Adrenal gland (tissue), 12 donors: ENCODE measurements around the gene SOWAHA. TPM values are rescaled to one million over a fixed set of nuclear protein-coding genes. Genes with fewer than 3 reads are reported as not detected.
A peak's percentile ranks its signal among the peaks of the same experiment; 100 is the strongest.

Experiments
- DNase-seq, 7 donors: peaks; one replicate each; pipeline ENCODE4 v3.0.0-alpha.2; 2019 to 2020
- H3K27ac ChIP-seq, 5 donors: fragments of 200-600 bp; sonication (generic) in 4 of 5; 1 replicate in 3 of 5; 2 replicates in 2 of 5; pipeline versions ENCODE4 v1.5.1 to v1.8.0; 2016 to 2020; ENCODE audit warnings: mild to moderate bottlenecking in 1 of 5
- H3K27me3 ChIP-seq: fragments of 200-600 bp; 2 replicates; pipeline ENCODE4 v1.8.0; 2021
- H3K36me3 ChIP-seq, 2 donors: fragments of 200-600 bp; replicated peaks in 1 of 2; 1 replicate in 1 of 2; 2 replicates in 1 of 2; pipeline versions ENCODE4 v1.5.1 to v1.8.0; 2018 to 2022
- H3K4me1 ChIP-seq, 2 donors: fragments of 200-600 bp; replicated peaks in 1 of 2; 1 replicate in 1 of 2; 2 replicates in 1 of 2; pipeline versions ENCODE4 v1.5.1 to v1.8.0; 2018 to 2021
- H3K4me3 ChIP-seq, 4 donors: fragments of 200-600 bp; sonication (generic) in 3 of 4; one replicate each; pipeline ENCODE4 v1.5.1; 2016 to 2018
- H3K9me3 ChIP-seq, 3 donors: fragments of 200-600 bp; sonication (generic) in 1 of 3; replicated peaks in 1 of 3; 1 replicate in 2 of 3; 2 replicates in 1 of 3; pipeline versions ENCODE4 v1.5.1 to v1.8.0; 2016 to 2021
- CTCF ChIP-seq, 6 experiments: fragments of 450-650 bp in 4 of 6; fragments of 200-600 bp in 2 of 6; sonication (generic) in 1 of 6; IDR thresholded peaks; 1 replicate in 5 of 6; 2 replicates in 1 of 6; pipeline versions ENCODE4 v1.5.1 to v1.8.0; 2016 to 2021; ENCODE audit warnings: antibody characterized with exemption in 6 of 6, mild to moderate bottlenecking in 2 of 6, moderate library complexity in 1 of 6
- POLR2A ChIP-seq, 2 donors: fragments of 450-650 bp; IDR thresholded peaks; one replicate each; pipeline ENCODE4 v1.6.1; 2017; ENCODE audit warnings: antibody characterized with exemption in 2 of 2, mild to moderate bottlenecking in 2 of 2, moderate library complexity in 1 of 2
- whole genome bisulfite sequencing, 4 donors: extraction: QIAGEN DNeasy Blood & Tissue Kit in 2 of 4; methylation state at CpG; one replicate each; pipeline versions ENCODE4 v1.1.5 to v1.1.7; 2013 to 2017; 5-methylcytosine and 5-hydroxymethylcytosine counted together
- intact Hi-C, 2 donors: fragments of 100-400 bp; cut with DNase I; formaldehyde crosslinking; loops; one replicate each; pipeline versions ENCODE4 v1.14.1 to v1.15.0; 2022 to 2023
- polyA plus RNA-seq, 3 donors: library from polyadenylated mRNA; stranded (reverse); fragments of 200-250 nt in 2 of 3; fragments of 350-450 nt in 1 of 3; fragmentation: Illumina TruSeq in 1 of 3; extraction: RNeasy Lipid Tissue Mini Kit (QIAGEN cat#74804) in 1 of 3; gene quantifications; one replicate each; pipeline ENCODE4 v1.2.3, GENCODE V29; 2013 to 2014
- total RNA-seq, 9 donors: library from RNA; depleted of rRNA in 4 of 9; stranded (reverse); fragments of >200 nt in 4 of 9; fragments of 120-200 nt in 1 of 9; fragmentation: NEBNext Ultra II Directional in 1 of 9; extraction: Animal tissue kit (Norgen Biotek cat#: 25700) in 1 of 9; gene quantifications; one replicate each; pipeline versions ENCODE4 v1.1.0 to v1.2.4, GENCODE V29; 2013 to 2023
- donor health status: healthy with polysubstance abuse.
- donor health status: Bipolar disorder and iron deficiency.
- donor health status: DM: yes; HTN: yes; CAD: no.
- donor health status: DM: no; HTN: no; CAD: no.
- donor health status: DM: no; HTN: no; CAD: no.
- donor health status: DM: yes; HTN: yes; CAD: no.

The SOWAHA gene
- total and polyA plus RNA-seq, 12 donors = 0.06 to 1.8 (median 0.40) TPM; not detected in 3

- intact Hi-C loops = no loop called here
- DNase-seq = no peak
- Histone ChIP-seq H3K27me3 (no peaks in the 10 kb centered on the region), H3K36me3 (no peaks in the 10 kb centered on the region), H3K4me3 (no peak overlapping the region), H3K27ac (no peak overlapping the region), H3K4me1 (no peaks in the 10 kb centered on the region), H3K9me3 (no peaks in the 10 kb centered on the region)
- no peak for TF ChIP-seq POLR2A (IDR thresholded peaks at IDR 0.05)
- TF ChIP-seq CTCF (IDR thresholded peaks at IDR 0.05) = no peak
- 74 to 100% (median 84%) methylated on average over 2 of the region's 2 CpGs for WGBS, 4 donors
These were observed 24.8 kb downstream of the SOWAHA start for GRCh38 chr5:132837868-132838267.

- intact Hi-C loops = no loop called here
These were observed 25.6 kb downstream of the SOWAHA start for GRCh38 chr5:132838516-132839282.

GRCh38 chr5:132839426-132840301 is 26.6 kb downstream of the SOWAHA start:
- no peaks in the 10 kb centered on the region for H3K27me3 ChIP-seq
- no peaks in the 10 kb centered on the region for H3K36me3 ChIP-seq
- 80 to 84% (median 81%) methylated on average over 8 of the region's 8 CpGs for WGBS, 4 donors
- TF ChIP-seq POLR2A (IDR thresholded peaks at IDR 0.05) (no peak), CTCF (IDR thresholded peaks at IDR 0.05) (no peak)
- peak overlapping the region in 1 of 5 donors; percentile 12 for H3K27ac ChIP-seq
- intact Hi-C loops = no loop called here
- no peak for DNase-seq
- H3K4me1 ChIP-seq = no peaks in the 10 kb centered on the region
- H3K9me3 ChIP-seq = no peaks in the 10 kb centered on the region
- no peak overlapping the region for H3K4me3 ChIP-seq

More at GRCh38 chr5:132838516-132839282, 25.6 kb downstream of the SOWAHA start:
- Histone ChIP-seq H3K27ac (no peak overlapping the region), H3K27me3 (no peaks in the 10 kb centered on the region), H3K9me3 (no peaks in the 10 kb centered on the region), H3K36me3 (no peaks in the 10 kb centered on the region), H3K4me1 (no peaks in the 10 kb centered on the region), H3K4me3 (no peak overlapping the region)
- no peak for DNase-seq
- 56 to 82% (median 80%) methylated on average over 3 of the region's 3 CpGs for WGBS, 4 donors
- TF ChIP-seq POLR2A (IDR thresholded peaks at IDR 0.05) (no peak), CTCF (IDR thresholded peaks at IDR 0.05) (no peak)

- H3K36me3 ChIP-seq = no peaks in the 10 kb centered on the region
- TF ChIP-seq POLR2A (IDR thresholded peaks at IDR 0.05) (no peak), CTCF (IDR thresholded peaks at IDR 0.05) (no peak)
- intact Hi-C loops = no loop called here
- H3K9me3 ChIP-seq = no peaks in the 10 kb centered on the region
- no peaks in the 10 kb centered on the region for H3K4me1 ChIP-seq
- no peak overlapping the region for H3K4me3 ChIP-seq
- no peak for DNase-seq
- no peak overlapping the region for H3K27ac ChIP-seq
- H3K27me3 ChIP-seq = no peaks in the 10 kb centered on the region
- 58 to 74% (median 71%) methylated on average over 3 of the region's 3 CpGs for WGBS, 4 donors
These were observed 27.2 kb downstream of the SOWAHA start for GRCh38 chr5:132840313-132840712.
